Measurements from ENCODE around the gene DAB1. TPM values are rescaled to one million over a fixed set of nuclear protein-coding genes. Genes with fewer than 3 reads are reported as not detected.

DAB1 gene
- total and polyA plus RNA-seq, 2 of the 8 experiments (the other 6 are each of a cell fraction or from before 2014, with no cell fraction given): 4.4 to 11.8 TPM

DNA sequence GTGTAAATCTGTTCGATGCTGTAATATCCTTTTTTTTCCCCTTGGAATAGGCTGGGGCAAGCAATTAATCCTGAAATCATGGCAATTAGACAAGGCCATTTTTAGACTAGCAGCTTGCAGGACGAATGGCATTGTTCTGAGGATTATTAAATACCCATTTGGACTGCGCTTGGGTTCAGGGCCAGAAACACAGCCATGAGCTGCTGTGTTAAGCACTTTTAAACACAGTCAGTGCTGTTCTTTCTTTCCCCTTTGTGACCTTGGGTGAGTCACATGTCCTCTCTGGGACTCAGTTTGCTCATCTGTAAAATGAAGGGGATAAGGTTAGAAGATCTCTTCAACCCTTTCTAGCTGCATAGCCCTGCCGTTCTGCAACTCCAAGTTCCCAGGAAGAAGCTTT is 399.4 kb downstream of the DAB1 start:
- Histone ChIP-seq H3K79me1 (ENCODE audit: low read depth, low read length) (no peaks in the 10 kb centered on the region), H2BK120ac (replicated peaks; ENCODE audit: low read depth, low read length) (no peak overlapping the region), H4K8ac (ENCODE audit: extremely low read depth, insufficient read depth, low read length) (no peak overlapping the region), H3K14ac (ENCODE audit: insufficient read length) (no peak overlapping the region), H3K27ac (ENCODE audit: low read depth, low read length) (no peak overlapping the region), H3K23me2 (ENCODE audit: low read depth, low read length) (no peaks in the 10 kb centered on the region), H3K4me2 (ENCODE audit: insufficient read depth in 1 of 2, low read depth in 2 of 2, low read length in 2 of 2) (no peak overlapping the region), H3K27me3 (replicated peaks in 1 of 4; ENCODE audit: control insufficient read depth in 3 of 4, extremely low read depth in 1 of 4, insufficient read depth in 3 of 4, low read length in 3 of 4) (no peaks in the 10 kb centered on the region), H3K9me3 (ENCODE audit: insufficient read depth in 2 of 2, low read depth in 1 of 2, low read length in 1 of 2) (peaks cover 4 to 7% of the 10 kb centered on the region in 2 experiments; a peak in 2 of 4 replicates), H4K91ac (replicated peaks; ENCODE audit: insufficient read length, low read length) (no peak overlapping the region), H2BK15ac (ENCODE audit: low read length) (no peak overlapping the region), H3K18ac (ENCODE audit: extremely low read depth, low read length) (no peak overlapping the region), H2AK5ac (ENCODE audit: low read depth, low read length) (no peak overlapping the region), H3K79me2 (ENCODE audit: control insufficient read depth in 1 of 2, insufficient read depth in 2 of 2, low read length in 2 of 2) (no peaks in the 10 kb centered on the region), H3K9ac (replicated peaks in 1 of 4; ENCODE audit: extremely low read depth in 1 of 4, low read depth in 3 of 4, low read length in 3 of 4) (no peak overlapping the region), H2BK20ac (ENCODE audit: low read length) (no peak overlapping the region), H3K4me3 (ENCODE audit: extremely low read depth in 1 of 4, insufficient read depth in 2 of 4, low read depth in 3 of 4, low read length in 4 of 4) (no peak overlapping the region), H3K4me1 (replicated peaks in 1 of 4; ENCODE audit: control insufficient read depth in 3 of 4, insufficient read depth in 4 of 4, low read length in 3 of 4) (peaks cover 0 to 5% (median 2%) of the 10 kb centered on the region in 4 experiments; a peak in 3 of 7 replicates), H3K4ac (replicated peaks; ENCODE audit: insufficient read length, low read depth, low read length) (no peak overlapping the region), H3K56ac (replicated peaks; ENCODE audit: insufficient read length, low read depth, low read length) (no peak overlapping the region), H2BK5ac (ENCODE audit: low read depth, low read length) (no peak overlapping the region), H2AFZ (ENCODE audit: low read length) (no peak overlapping the region), H2BK12ac (ENCODE audit: low read depth, low read length) (no peak overlapping the region), H3K36me3 (ENCODE audit: control insufficient read depth in 2 of 4, insufficient read depth in 4 of 4, low read length in 3 of 4) (no peaks in the 10 kb centered on the region), H4K5ac (ENCODE audit: insufficient read length, low read depth, low read length) (no peak overlapping the region), H3K23ac (ENCODE audit: insufficient read length) (no peak overlapping the region), H4K20me1 (replicated peaks in 1 of 2; ENCODE audit: control insufficient read depth in 1 of 2, insufficient read depth in 2 of 2, low read length in 2 of 2) (no peaks in the 10 kb centered on the region)
- CTCF ChIA-PET (ENCODE audit: partially characterized antibody): interaction anchor here (0.6 to 1.8 kb wide), 3 partner anchors 11 to 25 kb away, joined by 3 to 5 read pairs (median 3); no protein-coding TSS in a partner anchor
- FAIRE-seq (no peak), DNase-seq (ENCODE audit: low read depth in 1 of 2, low spot score in 2 of 2) (no peak)
- 85% methylated on average over 4 of the region's 4 CpGs; no CpG with 5 or more reads in 1 of the 2 experiments for WGBS, 2 experiments (ENCODE audit: extremely low coverage in 1 of 2, insufficient coverage in 1 of 2, insufficient read length in 1 of 2, insufficient replicate concordance in 2 of 2, low coverage in 1 of 2, low lambda C conversion rate in 2 of 2, missing lambda C conversion rate in 1 of 2)
- POLR2A ChIA-PET (ENCODE audit: partially characterized antibody): no interaction called here
- TF ChIP-seq PHF8 (conservative IDR thresholded peaks at IDR 0.05; ENCODE audit: low read depth, low read length) (no peak), BCL11A (IDR thresholded peaks at IDR 0.05; ENCODE audit: low read depth in 2 of 2, low read length in 2 of 2) (no peak), ZNF274 (IDR thresholded peaks at IDR 0.05; ENCODE audit: borderline replicate concordance, extremely low read depth, low read length) (no peak), KDM5A (IDR thresholded peaks at IDR 0.05; ENCODE audit: low read length) (no peak)
- TF ChIP-seq, protein P1, sequence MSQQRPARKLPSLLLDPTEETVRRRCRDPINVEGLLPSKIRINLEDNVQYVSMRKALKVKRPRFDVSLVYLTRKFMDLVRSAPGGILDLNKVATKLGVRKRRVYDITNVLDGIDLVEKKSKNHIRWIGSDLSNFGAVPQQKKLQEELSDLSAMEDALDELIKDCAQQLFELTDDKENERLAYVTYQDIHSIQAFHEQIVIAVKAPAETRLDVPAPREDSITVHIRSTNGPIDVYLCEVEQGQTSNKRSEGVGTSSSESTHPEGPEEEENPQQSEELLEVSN (IDR thresholded peaks at IDR 0.05): no peak

All from H1 (cell line).